ENCODE results near the gene FRS2.

FRS2 gene

DNA sequence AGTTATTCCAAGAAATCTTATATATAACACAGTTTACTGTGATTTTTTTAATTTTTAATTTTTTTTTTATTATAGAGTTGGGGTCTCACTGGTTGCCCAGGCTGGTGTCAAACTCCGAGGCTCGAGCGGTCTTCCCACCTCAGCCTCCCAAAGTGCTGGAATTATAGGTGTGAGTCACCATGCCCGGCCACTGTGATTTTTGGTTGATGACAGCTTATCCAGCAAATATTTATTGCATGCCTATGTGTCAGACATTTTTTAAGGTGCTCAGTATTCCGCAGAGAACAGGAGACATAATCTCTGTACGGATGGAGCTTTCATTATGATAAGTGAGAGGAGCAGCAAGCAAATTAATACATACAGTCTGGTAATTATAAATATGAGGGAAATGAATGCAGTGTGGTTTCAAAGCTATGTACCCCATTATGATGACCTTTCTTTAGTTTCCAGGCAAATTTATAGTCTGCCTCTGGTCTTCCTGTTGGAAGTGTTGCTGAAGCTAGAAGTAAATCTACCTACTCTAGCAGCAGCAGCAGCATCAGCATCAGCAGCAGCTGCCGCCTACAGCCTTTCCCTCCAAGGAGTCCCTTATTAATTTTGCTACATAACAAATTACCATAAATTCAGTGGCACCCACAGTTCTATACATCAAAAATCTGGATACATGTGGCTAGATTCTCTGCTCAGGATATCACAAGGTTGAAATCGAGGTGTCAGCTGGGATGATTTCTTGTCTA lies 32.3 kb downstream of the FRS2 start:
- no peak for DNase-seq

GRCh38 chr12:69508091-69508490 lies 37.9 kb downstream of the FRS2 start:
- no peak for DNase-seq

DNA sequence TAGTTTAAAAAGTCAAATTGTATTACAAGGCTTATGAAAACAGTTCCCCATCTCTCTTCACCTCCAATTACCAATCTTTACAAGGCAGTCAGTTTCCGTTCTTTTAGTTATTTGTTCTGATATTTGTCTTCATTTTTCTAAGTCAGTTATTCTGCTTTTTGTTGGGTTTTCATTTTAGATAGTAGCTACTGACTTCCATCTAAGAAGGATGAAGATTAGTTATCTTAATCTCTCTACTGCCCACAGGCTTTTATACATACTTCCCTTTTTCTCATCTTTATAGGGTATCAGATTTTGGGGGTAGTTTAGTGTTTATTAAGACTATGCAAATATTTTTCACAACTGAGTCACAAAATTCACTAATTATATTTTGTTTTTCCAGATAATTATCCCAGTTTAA lies 38.4 kb downstream of the FRS2 start:
- no peak for DNase-seq

DNA sequence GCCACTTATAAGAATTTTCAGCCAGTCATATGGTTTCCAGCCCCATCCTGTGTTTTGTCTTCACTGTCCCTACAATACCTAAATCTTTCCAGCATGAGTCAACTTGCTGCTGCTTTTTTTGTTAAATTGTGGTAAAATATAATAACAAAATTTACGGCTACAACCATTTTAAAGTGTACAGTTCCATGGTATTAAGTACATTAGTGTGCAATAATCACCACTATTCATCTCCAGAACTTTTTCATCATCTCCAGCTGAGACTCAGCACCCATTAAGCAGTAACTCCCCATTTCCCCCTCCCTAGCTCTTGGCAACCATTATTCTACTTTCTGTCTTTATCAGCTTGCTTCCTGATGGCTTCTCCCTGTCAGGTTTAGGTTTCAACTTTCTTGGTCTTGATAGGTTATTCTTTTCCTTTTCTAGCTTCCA lies 39.1 kb downstream of the FRS2 start:
- DNase-seq: no peak

DNA sequence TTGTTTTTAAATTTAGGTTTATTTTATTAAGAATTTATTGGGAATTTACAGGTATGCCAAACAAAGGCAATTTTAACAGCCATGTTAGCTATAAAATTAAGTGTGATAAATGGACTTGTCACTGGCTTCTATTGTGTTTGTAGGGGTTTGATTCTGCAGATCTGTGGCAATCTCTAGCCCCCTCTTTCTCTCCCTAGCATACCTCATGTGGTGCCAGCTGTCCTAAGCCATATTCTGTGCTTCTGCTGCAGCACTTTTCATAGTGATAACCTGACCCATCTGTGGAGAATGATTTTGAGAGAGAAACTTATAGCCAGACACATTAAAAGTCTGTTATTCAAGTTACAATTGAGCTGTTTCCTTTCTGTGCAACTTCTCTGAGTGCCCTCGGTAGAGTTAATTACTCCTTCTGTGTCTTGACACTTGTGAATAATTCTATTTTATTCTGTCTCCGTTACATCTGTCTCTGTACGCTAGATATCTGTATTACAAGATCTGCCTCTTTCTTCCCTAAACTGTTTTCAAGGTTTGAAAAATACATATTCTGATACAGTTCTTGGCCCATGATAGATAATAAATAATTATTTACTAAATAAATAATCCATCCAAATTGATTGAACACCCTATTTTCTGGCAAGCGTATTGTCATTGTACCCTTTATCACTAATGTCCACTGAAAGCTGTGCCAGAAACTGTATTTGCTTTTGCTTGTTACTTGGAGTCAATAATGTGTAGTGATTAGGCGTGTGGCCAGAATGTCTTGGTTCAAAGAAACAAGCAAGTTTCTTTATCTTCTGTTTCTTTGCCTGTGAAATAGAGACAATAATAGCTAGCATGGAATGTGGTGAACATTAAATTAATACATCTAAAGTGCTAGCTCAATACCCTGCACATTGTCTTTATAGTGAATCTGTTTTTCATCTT lies 40.0 kb downstream of the FRS2 start:
- DNase-seq: no peak

DNA sequence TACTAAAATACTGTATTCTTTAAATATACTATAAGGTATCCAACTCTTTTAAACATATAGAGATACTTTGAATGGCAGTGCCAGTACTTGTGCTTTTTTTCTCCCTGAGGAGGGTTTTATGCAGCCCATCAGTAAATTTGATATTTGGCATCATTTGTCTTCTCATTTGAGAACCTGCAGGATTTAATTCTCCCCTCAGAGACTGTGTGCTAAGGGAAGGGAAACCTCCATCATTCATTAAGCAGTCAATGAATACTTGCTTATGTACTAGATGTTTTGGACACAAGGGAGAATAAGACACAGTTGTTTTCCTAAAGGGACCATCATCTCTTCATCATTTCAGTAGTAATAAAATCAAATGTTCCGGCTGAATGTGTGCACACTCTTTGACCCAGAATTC lies 40.8 kb downstream of the FRS2 start:
- no peak for DNase-seq

GRCh38 chr12:69511469-69512267 lies 41.5 kb downstream of the FRS2 start:
- DNase-seq: no peak

DNA sequence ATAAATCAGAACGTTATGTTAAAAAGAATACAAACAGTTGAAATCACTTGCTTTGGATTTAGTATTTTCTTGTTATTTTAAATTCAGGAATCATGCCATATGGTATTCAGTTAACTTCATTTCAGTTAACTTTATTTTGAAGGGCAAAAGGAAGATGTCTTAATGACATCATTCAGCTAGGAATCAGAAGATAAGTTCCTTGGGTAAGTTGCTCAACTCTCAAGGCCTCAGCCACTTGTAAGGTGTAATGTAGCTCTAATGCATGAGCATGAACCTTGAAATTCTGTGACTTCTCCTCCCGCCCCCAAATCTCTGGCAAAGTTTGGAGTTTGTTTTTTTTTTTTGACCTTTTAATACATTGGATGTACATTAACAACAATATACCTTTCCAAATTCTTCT lies 42.6 kb downstream of the FRS2 start:
- no peak for DNase-seq

GRCh38 chr12:69513297-69513696 lies 43.1 kb downstream of the FRS2 start:
- DNase-seq: no peak

GRCh38 chr12:69514111-69514510 lies 43.9 kb downstream of the FRS2 start:
- DNase-seq: no peak

DNA sequence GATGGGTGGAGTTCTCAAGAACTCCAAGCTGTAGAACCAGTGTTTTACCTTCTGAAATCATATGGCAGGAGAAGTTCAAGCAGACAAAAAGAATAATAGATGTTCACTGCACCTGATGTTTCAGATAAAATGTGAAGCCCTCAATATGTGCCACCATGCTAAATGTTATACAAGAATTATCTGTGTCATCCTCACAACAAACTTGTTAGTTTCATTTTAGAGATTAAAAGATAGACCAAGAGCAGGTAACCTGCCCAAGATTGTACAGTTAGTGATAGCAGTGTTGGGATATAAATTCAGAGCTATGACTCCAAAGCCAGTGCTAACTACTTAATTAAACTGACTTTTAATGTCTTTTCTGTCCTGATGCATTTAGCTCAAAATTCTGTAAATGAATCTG lies 44.7 kb downstream of the FRS2 start:
- no peak for DNase-seq

- no peak for DNase-seq
Measured at GRCh38 chr12:69515394-69515930, 45.3 kb downstream of the FRS2 start.

GRCh38 chr12:69516950-69517349 lies 46.8 kb downstream of the FRS2 start:
- DNase-seq: no peak

- no peak for DNase-seq
Measured at GRCh38 chr12:69517406-69517805, 47.2 kb downstream of the FRS2 start.

- no peak for DNase-seq
Measured at GRCh38 chr12:69519871-69520270, 49.7 kb downstream of the FRS2 start.

GRCh38 chr12:69523433-69524330 lies 53.5 kb downstream of the FRS2 start:
- DNase-seq: no peak

GRCh38 chr12:69524331-69524630 lies 54.1 kb downstream of the FRS2 start:
- DNase-seq: no peak

- DNase-seq: no peak
Measured at GRCh38 chr12:69524755-69525469, 54.7 kb downstream of the FRS2 start.

DNA sequence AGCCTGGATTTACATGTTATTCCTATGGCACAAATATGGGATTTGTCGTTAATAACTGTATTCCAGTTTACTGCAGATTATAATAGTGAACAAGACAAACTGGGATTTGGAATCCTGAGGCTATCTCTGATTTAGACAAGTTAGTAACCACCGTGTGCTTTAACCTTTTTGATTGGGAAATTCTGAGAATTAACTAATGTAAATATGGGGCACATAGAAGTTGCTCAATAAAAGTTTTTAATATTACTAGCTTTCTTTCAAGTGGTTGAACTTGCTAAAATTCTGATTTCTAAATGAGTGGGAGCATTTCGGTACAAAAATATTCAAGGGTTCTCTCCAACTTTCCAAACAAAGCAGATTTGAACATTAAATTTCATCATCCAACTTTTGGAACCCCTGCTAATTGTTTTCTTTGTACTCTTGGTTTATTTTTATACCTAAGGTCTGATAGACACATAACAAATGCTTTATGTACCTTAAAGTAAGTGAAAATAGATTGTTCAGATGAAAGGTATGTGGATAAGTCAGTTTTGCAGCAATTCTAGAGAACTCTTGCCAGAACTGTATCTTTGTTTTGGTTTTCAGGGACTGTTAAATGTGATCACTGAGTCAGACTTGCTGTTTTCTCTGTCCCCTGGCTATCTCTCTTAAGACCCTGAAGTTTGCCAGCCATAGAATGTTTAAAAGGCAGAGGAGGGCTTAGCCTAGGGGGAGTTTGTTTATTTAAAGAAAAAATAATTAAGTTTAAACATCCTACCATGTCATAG lies 57.5 kb downstream of the FRS2 start:
- DNase-seq: no peak

GRCh38 chr12:69529021-69529420 lies 58.8 kb downstream of the FRS2 start:
- no peak for DNase-seq

DNA sequence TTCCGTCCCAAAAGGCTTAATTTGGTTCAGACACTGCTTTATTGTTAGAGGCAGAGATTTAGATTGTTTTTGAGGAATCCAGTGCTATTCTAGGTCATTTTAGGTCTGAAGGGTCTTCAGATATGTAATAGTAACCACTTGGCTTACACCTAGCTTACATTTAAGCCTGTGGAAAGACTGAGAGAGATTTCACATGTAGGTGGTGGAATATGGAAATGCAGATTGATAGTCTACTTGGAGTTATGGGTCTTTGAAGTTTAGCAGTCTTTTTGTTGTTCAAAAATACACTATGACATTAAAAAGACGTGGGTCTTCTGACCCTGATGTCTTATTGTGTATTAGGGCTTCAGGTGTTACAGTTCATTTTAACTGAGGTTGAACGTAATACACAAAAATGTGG lies 63.7 kb downstream of the FRS2 start:
- no peak for DNase-seq

All from effector CD4-positive, alpha-beta T cell (primary cell).